ENCODE results near the gene BICRAL.

DNA sequence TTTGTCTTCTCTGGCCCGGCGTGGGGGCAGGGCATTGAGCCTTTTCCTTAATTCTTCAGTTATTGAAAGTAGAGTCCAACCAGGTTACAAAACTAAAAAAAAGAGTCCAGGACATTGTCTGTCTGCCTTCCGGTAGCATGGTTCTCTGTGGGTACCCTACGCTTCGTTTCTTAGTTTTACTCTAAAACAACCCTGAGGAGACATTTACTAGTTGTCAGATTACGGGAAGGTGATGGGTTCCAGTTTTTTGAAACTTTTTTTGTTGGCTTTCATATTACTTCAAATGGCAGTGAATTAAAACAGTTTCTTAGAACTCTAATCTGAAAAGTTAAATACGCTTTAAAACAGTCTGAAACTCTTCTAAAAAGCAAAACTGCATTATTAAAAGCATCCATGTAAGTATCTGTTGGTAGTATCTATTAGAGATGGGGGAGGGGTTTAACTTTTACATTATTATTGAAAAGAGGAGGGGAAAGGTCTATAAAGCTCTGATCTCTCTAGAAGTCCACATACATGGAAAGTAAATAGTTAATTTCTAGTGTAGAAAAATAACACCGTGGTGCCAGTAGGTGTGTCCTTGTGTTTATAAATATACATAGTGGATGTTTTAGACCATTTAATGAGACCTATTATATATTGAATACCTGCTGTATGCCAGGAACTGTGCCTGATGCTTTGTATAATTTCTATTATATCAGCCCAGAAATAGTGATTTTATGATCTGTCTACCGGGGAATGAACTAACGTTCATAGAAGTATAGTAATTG is 2.2 kb downstream of the BICRAL start:
- TF ChIP-seq, protein P1, sequence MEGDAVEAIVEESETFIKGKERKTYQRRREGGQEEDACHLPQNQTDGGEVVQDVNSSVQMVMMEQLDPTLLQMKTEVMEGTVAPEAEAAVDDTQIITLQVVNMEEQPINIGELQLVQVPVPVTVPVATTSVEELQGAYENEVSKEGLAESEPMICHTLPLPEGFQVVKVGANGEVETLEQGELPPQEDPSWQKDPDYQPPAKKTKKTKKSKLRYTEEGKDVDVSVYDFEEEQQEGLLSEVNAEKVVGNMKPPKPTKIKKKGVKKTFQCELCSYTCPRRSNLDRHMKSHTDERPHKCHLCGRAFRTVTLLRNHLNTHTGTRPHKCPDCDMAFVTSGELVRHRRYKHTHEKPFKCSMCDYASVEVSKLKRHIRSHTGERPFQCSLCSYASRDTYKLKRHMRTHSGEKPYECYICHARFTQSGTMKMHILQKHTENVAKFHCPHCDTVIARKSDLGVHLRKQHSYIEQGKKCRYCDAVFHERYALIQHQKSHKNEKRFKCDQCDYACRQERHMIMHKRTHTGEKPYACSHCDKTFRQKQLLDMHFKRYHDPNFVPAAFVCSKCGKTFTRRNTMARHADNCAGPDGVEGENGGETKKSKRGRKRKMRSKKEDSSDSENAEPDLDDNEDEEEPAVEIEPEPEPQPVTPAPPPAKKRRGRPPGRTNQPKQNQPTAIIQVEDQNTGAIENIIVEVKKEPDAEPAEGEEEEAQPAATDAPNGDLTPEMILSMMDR (IDR thresholded peaks at IDR 0.05 in 8 of 11, conservative IDR thresholded peaks at IDR 0.05 in 3 of 11) = no peak
- no peak for TF ChIP-seq POLR2A (IDR thresholded peaks at IDR 0.05)
- TF ChIP-seq POLR2AphosphoS5 (IDR thresholded peaks at IDR 0.05) = no peak

Measured in spleen (tissue), 7 donors.